ENCODE results near the gene CNNM4. TPM values are rescaled to one million over a fixed set of nuclear protein-coding genes. Genes with fewer than 3 reads are reported as not detected.

The CNNM4 gene
- polyA plus RNA-seq, 1 experiment = 7.2 TPM

GRCh38 chr2:96848264-96848663 is 87.6 kb downstream of the CNNM4 start:
- no peak for TF ChIP-seq CTCF (IDR thresholded peaks at IDR 0.05; ENCODE audit: insufficient read depth, low read depth, low read length)
- POLR2A ChIA-PET = no interaction called here
- CTCF ChIA-PET = interaction anchor here (0.8 to 1.8 kb wide), 3 partner anchors 10 to 440 kb away, joined by 3 to 6 read pairs (median 6); partner anchors contain the start of gene ANKRD39
- no peaks in the 10 kb centered on the region for H3K27me3 ChIP-seq (ENCODE audit: control insufficient read depth, insufficient read depth, low read length)
- no peak for DNase-seq (ENCODE audit: low read depth)
- peaks cover 10% of the 10 kb centered on the region for H3K36me3 ChIP-seq (ENCODE audit: control insufficient read depth, insufficient read depth, low read length)
- H3K4me3 ChIP-seq (ENCODE audit: low read depth, low read length) = no peak overlapping the region

- Histone ChIP-seq H3K36me3 (ENCODE audit: control insufficient read depth, insufficient read depth, low read length) (peaks cover 10% of the 10 kb centered on the region), H3K27me3 (ENCODE audit: control insufficient read depth, insufficient read depth, low read length) (no peaks in the 10 kb centered on the region), H3K4me3 (ENCODE audit: low read depth, low read length) (no peak overlapping the region)
- POLR2A ChIA-PET = no interaction called here
- no peak for DNase-seq (ENCODE audit: low read depth)
- CTCF ChIA-PET = interaction anchor here (0.8 to 1.3 kb wide), 2 partner anchors 91 to 110 kb away, joined by 3 read pairs; no protein-coding TSS in a partner anchor
- TF ChIP-seq CTCF (IDR thresholded peaks at IDR 0.05; ENCODE audit: insufficient read depth, low read depth, low read length) = no peak
Observed at GRCh38 chr2:96852667-96853066, 92.0 kb downstream of the CNNM4 start.

GRCh38 chr2:96853321-96853720 is 92.6 kb downstream of the CNNM4 start:
- Histone ChIP-seq H3K36me3 (ENCODE audit: control insufficient read depth, insufficient read depth, low read length) (peaks cover 7% of the 10 kb centered on the region), H3K4me3 (ENCODE audit: low read depth, low read length) (no peak overlapping the region), H3K27me3 (ENCODE audit: control insufficient read depth, insufficient read depth, low read length) (no peaks in the 10 kb centered on the region)
- ChIA-PET POLR2A (no interaction called here), CTCF (interaction anchor here (1.3 kb wide), 1 partner anchor 92 kb away, joined by 3 read pairs; no protein-coding TSS in a partner anchor)
- no peak for TF ChIP-seq CTCF (IDR thresholded peaks at IDR 0.05; ENCODE audit: insufficient read depth, low read depth, low read length)
- DNase-seq (ENCODE audit: low read depth) = no peak

GRCh38 chr2:96856776-96857666 is 96.3 kb downstream of the CNNM4 start:
- no peak for DNase-seq (ENCODE audit: low read depth)
- no peak for TF ChIP-seq CTCF (IDR thresholded peaks at IDR 0.05; ENCODE audit: insufficient read depth, low read depth, low read length)
- Histone ChIP-seq H3K27me3 (ENCODE audit: control insufficient read depth, insufficient read depth, low read length) (no peaks in the 10 kb centered on the region), H3K4me3 (ENCODE audit: low read depth, low read length) (peak overlapping the region; percentile 81), H3K36me3 (ENCODE audit: control insufficient read depth, insufficient read depth, low read length) (peaks cover 22% of the 10 kb centered on the region)
- POLR2A ChIA-PET = interaction anchor here (0.6 kb wide), 1 partner anchor 10 kb away, joined by 3 read pairs; no protein-coding TSS in a partner anchor
- CTCF ChIA-PET = interaction anchor here (0.7 to 4.2 kb wide), 50 partner anchors 8 to 303 kb away, joined by 3 to 94 read pairs (median 5); partner anchors contain the start of genes ANKRD36, CNNM3 and SEMA4C

GRCh38 chr2:96857667-96858372 is 97.1 kb downstream of the CNNM4 start, which contains the start of gene ANKRD39:
Gene ANKRD39 (minus strand): TSS chr2:96858016. CDS start chr2:96857987, 29 bp downstream.
- CTCF ChIA-PET = interaction anchor here (0.7 to 4.2 kb wide), 55 partner anchors 9 to 865 kb away, joined by 3 to 94 read pairs (median 5); partner anchors contain the start of genes ANKRD36, CNNM3 and SEMA4C
- POLR2A ChIA-PET = interaction anchor here (0.6 kb wide), 2 partner anchors 10 to 11 kb away, joined by 3 to 5 read pairs; no protein-coding TSS in a partner anchor
- Histone ChIP-seq H3K4me3 (ENCODE audit: low read depth, low read length) (peak within 1 kb of the TSS; percentile 81), H3K36me3 (ENCODE audit: control insufficient read depth, insufficient read depth, low read length) (peaks cover 22% of the 10 kb centered on the region), H3K27me3 (ENCODE audit: control insufficient read depth, insufficient read depth, low read length) (no peaks in the 10 kb centered on the region)
- DNase-seq (ENCODE audit: low read depth) = peak; percentile 84
- peak; percentile 58 for TF ChIP-seq CTCF (IDR thresholded peaks at IDR 0.05; ENCODE audit: insufficient read depth, low read depth, low read length)

Measured in BJ (cell line).